NCI-H2196 (cell line): ENCODE measurements around the gene COL4A3.
"Not testable (repeated sequence)": the region's sequence is repeated elsewhere in the genome, so short reads cannot be mapped to it uniquely, and the experiment has no call there.

Experiments used
- DNase-seq: peaks from one replicate; lab custom pipeline; 2025; ENCODE audit not compliant: unreplicated experiment; lab: John Stamatoyannopoulos, UW

Gene COL4A3

GRCh38 chr2:227154986-227155774 lies 9.2 kb upstream of the COL4A3 start:
- no peak for DNase-seq

DNA sequence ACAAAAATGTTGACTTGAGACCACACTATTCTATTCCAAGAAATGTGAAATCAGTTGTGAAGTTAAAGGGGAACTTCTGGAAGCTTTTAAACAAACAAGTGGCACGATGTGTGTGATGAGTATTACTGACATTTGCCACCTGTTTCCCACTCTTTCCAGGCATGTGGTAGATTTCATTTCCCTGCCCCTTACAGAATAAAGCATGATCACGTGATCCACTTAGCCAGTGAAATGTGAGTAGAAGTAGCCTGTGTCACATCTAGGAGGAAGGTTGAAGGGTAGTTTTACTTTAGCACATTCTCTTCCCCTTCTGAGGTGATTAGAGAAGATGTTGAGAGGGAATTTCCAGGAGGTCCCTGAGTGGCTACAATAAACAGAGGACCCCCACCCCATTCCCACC lies 4.3 kb upstream of the COL4A3 start:
- DNase-seq, result no peak

DNA sequence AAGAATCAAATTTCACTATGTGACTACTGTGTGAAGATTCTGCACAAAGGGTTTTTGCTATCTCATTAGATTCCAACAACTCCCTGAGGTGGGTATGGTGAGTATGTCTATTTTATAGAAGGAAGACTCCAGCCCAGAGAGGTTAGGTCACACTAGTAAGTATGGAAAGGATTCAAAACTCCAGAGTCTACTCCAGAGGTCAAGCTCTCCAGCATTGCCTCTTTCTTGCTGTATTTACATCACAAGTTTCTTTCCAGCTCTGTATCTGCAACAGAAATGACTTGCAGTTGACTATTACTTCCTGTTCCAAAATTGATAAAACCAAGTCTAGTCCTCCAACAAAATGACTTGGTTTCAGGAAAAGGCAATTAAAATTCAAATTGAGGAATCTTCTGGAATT lies 2.5 kb upstream of the COL4A3 start:
- DNase-seq, result no peak

DNA sequence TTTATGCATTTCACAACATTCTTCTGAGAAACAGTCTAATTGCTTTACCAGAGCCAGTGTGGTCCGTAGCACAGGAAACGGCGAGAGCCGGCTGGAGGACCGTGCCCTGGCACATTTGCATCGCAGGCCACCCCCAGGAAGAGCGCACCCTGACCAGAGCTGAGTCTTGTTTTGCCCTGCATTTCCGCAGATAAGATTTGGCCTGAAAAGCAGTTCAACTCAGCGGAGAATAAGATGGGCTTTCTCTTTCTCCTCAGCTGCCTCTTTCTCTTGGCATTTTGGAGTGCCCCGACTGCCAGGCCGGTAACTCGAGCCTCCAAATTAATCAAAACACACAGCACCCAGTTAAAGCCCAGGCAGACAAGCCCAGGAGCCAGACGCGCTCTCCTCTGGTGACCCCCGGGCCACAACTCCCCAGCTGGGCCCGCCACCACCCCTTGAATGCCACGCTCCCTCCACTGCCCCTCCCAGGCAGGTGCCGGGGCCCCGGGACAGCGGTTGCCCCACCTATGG lies 883 bp upstream of the COL4A3 start:
- no peak for DNase-seq

- DNase-seq, result no peak
These were observed 403 bp downstream of the COL4A3 start for GRCh38 chr2:227164763-227165291.

DNA sequence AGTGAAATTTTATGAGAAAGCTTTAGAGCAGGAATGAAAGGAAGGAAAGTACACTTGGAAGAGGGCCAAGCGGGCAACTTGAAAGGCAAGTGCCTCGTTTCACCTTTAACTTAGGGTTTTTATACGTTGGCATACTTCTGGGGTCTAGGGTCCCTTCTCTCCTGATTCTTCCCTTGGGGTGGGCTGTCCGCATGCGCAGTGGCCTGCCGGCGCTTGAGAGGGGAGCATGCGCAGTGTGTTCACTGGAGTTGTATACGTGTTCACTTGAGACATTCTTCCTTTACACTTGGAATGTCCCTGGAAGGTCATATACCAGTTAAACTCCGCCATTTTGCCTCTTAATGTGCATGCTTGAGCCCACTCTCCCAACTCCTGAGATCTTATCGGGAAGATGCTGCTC lies 7.4 kb downstream of the COL4A3 start:
- DNase-seq, result not testable (repeated sequence)

GRCh38 chr2:227177592-227178336 lies 13.3 kb downstream of the COL4A3 start:
- no peak for DNase-seq

DNA sequence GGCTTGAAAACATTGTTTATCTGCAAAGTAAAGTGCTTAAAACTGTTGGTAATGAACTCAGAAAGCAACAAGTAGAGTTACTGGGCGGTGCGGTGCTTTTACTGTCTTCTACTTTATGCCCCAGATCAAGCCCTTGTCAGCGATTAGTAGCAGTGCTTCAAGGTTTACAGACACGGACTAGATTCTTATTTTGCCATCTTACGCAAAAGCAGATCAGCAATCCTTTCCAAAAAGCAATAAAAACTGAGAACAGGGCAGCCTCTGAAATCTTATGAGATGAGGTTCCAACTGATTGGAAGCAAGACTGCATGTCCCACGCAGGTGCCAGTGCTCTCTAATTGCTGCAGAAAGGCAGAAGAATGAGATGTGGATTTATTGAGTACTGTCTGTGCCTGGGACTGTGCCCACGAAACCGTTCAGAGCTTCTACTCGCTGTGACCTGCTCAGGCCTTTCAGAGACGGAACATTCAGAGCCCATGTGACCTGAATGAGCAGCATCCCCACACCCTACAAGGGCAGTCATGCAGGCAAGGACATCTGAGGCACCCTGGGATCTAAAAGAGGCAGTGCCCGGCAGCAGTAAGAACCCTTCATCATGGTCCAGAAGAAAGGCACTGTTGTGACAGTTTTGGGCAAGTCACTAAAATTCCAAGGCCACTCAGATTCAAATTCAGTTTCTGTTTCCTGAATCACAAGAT lies 15.7 kb downstream of the COL4A3 start:
- DNase-seq, result no peak

- DNase-seq, result no peak
These were observed 16.3 kb downstream of the COL4A3 start for GRCh38 chr2:227180770-227181169.

DNA sequence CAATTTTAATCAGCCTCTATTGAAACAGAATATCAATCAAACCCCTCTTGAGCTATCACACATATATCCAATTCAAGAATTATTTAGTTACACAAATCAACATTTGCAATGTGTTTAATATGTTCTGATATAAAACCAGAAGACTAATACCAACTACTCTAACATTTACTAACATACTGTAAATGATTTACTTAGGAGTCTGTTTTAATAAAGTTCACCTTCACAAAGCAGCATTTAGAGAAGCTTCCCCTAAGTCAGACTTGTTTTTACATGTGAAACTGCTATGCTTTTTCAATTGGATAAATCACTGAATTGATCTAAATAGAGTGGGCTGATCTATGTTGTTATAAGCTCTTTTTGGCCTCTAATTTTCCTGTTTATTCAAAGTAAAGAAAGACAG lies 18.3 kb downstream of the COL4A3 start:
- no peak for DNase-seq

DNA sequence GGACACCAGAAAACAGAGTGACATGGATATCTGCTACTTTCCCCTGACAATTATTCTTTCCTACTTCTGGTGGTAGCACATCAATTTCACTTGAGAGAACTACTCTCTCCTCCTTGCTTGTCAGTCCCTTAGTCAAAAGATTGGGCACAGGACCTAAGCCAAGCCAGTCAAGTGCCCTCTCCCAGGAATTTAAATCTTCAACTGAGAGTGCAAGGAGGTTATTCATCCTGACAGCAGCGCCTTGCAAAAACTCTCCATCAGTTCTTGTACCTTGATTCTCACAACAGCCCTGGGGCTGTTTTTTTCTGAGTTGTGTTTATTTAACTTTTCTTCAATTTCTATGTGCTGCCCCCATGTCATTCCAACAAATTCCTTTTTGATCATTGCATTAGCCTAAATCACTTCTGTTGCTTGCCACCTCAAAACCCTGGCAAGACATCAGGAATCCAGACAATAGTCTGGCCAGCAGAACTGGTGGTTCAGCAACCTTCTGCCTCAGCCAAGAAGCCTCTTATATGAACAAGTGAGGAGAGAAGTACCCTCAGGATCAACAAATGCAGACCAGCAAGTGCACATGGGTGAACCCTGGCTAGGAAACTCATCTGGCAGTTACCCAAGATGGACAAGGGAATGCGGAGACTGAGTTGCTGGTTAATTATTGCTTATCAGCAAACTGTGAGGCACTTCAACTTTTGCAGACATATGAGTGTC lies 19.4 kb downstream of the COL4A3 start:
- DNase-seq, result no peak

- no peak for DNase-seq
These were observed 21.3 kb downstream of the COL4A3 start for GRCh38 chr2:227185615-227186232.

DNA sequence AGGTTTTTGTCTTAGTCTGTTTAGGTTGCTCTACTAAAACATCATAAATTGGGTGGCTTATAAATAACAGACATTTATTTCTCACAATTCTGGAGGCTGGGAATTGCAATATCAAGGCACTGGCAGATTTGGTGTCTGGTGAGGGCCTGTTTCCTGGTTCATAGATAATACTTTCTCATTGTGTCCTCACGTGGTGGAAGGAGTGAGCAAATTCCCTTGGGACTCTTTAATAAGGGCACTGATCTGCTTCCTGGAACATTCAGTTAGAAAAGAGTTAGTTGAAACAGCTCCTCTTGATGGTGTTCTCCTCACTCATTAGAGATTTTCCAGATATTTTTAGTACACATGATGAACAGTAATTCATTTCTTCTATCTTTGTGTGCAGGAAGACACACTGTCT lies 22.3 kb downstream of the COL4A3 start:
- DNase-seq, result no peak

- no peak for DNase-seq
These were observed 23.9 kb downstream of the COL4A3 start for GRCh38 chr2:227188292-227188691.

DNA sequence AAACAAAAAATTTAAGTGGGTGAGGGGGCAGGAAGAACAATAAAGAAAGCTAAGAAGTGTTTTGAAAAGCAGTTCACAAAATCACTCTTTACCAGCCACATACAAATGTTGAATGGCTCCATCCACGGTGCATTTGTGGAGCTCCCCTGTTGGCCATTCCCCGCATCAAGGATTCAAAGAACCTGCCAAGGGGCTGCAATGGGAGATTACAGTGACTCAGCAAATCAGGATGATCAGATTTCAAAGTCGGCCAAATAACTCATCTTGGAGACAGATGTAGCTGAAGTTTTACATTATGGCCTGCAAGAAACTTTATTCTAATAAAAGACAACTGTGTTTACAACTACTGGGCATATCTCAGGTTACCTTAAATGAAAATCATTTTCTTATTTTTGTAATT lies 26.9 kb downstream of the COL4A3 start:
- no peak for DNase-seq

GRCh38 chr2:227192491-227192890 lies 28.1 kb downstream of the COL4A3 start:
- DNase-seq, result no peak

- no peak for DNase-seq
These were observed 29.8 kb downstream of the COL4A3 start for GRCh38 chr2:227194219-227194618.

- no peak for DNase-seq
These were observed 34.4 kb downstream of the COL4A3 start for GRCh38 chr2:227198866-227199265.

GRCh38 chr2:227201771-227202170 lies 37.3 kb downstream of the COL4A3 start:
- DNase-seq, result no peak

DNA sequence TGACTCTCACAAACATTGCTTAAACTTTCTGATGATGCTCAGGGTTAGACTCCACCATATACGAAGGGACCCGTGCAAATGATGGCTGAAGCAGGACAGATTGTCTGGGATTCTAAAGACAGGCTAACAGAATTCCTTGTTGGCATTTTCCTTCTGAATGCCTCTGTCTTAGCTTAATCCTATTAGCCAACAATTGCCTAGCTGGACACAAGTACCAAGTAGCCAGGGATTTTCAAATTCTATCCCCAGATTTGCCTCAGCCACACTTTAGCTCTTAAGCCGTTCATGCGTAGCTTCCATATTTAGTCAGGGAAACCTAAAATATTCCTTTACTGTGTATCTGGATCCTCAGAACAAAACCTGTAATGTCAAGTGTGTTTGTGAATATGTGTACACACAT lies 40.0 kb downstream of the COL4A3 start:
- DNase-seq, result no peak
